M059J (cell line): ENCODE results near the gene TAMALIN. TPM values are rescaled to one million over a fixed set of nuclear protein-coding genes. Genes with fewer than 3 reads are reported as not detected.
A peak's percentile ranks its signal among the peaks of the same experiment; 100 is the strongest.

ENCODE experiments used
- DNase-seq: peaks from one replicate; pipeline ENCODE4 v3.0.0-alpha.2; 2012; ENCODE audit warnings: low read depth
- total RNA-seq: library from RNA; depleted of rRNA; stranded (reverse); fragments of >200 nt; shearing (Covaris generic); gene quantifications from 2 replicates; pipeline ENCODE4 v1.2.3, GENCODE V29; 2014

TAMALIN gene
- total RNA-seq, 1 experiment from 2014 or later = 0.25 TPM

DNA sequence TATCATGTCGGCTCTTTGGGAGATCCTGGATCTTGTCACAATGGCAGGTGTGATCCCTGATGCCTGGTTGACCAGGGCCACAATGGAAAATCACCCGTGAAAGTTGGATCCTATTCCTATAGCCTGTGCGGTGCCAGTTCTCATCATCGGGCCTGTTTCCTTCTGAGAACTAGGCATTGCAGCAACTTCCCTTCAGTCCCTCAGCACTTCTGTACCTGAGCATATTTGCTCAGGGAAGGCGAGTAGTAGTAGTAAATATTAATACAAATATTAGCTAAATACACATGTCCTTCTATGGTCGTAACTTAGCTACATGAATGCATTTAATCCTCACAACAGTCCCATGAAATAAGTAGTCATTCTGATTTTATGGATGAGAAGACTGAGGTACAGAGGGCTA lies 22.1 kb upstream of the TAMALIN start:
- no peak for DNase-seq

DNA sequence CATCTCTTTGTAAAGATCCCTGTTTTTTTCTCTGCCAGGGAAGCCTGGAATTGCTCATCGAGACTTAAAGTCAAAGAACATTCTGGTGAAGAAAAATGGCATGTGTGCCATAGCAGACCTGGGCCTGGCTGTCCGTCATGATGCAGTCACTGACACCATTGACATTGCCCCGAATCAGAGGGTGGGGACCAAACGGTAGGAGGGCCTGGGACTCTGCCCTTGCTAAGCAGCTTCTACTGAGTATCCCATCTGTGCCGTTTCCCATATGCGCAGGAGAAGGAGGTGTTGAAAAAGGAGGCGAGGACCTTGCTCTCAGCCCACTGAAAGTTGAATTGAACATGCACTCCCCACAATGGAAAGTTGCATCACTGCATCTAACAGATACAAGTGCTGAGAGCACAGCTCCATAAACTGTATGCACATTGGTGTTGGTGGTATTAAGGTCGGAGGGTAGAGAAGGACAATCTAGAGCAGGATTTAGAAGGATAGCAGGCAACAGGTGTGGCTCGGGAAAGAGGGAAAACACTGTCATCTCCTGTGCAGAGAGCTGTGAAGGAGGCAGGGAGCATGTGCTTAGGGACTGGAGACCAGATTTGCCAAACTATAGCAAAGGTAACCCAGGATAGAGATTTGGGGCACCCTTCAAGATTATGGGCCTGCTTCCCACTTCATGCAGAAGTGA lies 21.5 kb upstream of the TAMALIN start:
- DNase-seq = no peak

DNA sequence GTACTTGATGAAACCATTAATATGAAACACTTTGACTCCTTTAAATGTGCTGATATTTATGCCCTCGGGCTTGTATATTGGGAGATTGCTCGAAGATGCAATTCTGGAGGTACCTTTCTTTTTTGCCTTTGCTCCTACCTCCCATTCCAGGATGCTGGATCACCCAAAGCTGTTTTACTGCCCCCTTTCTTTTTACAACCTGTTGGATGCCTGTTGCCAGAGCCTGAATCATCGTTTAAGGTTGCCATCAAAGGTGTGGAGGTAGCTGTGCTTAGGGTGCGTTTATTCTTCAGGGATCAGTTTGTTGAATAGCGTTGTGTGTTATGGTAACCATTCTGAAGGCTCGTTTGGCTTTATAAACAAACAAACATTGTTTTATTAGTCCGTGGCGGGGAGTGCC lies 19.9 kb upstream of the TAMALIN start:
- DNase-seq = no peak

DNA sequence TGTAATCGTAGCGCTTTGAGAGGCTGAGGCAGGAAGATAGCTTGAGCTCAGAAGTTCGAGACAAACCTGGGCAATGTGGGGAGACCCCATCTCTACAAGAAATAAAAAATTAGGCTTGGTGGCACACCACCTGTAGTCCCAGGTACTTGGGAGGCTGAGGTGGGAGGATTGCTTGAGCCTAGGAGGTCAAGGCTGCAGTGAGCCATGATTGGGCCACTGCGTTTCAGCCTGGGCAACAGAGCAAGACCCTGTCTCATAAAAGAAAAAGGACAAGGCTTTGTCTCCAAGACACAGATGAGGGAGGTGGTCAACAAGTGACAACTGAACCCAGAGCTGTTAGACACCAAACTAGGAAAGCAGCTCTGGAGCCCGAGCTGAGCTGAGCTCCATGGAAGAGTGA lies 14.5 kb upstream of the TAMALIN start:
- DNase-seq = no peak

DNA sequence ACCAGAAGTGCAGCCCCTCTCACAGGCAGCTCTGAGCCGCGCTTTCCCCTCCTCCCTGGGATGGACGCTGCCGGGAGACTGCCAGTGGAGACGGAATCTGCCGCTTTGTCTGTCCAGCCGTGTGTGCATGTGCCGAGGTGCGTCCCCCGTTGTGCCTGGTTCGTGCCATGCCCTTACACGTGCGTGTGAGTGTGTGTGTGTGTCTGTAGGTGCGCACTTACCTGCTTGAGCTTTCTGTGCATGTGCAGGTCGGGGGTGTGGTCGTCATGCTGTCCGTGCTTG lies 12.3 kb upstream of the TAMALIN start:
- DNase-seq = no peak

DNA sequence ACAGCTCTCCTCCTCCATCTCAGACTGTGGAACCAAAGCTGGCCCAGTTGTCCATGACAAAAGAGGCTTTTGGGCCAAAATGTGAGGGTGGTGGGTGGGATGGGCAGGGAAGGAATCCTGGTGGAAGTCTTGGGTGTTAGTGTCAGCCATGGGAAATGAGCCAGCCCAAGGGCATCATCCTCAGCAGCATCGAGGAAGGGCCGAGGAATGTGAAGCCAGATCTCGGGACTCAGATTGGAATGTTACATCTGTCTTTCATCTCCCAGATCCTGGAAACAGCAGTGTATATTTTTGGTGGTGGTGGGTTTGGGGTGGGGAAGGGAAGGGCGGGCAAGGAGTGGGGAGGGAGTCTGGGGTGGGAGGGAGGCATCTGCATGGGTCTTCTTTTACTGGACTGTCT lies 11.8 kb upstream of the TAMALIN start:
- DNase-seq = no peak

DNA sequence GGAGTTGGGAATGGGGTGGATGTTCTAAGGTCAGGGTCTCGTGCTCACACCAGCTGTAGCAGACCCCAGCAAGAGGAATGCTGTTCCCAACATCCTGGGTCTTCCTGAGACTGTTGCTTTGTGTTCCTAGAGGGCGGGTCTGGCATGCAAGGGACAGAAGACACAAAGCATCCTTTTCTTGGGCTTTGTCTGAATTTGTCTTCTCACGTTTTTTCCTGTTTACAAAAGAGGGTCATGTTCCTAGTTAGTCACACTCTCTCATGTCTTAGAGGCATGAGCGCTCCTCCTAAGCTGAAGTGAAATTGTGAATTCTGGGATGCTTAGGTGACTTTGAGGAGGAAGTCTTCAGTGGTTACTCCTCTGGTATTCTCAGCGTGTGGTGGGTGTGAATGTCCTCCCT lies 9.6 kb upstream of the TAMALIN start:
- no peak for DNase-seq

DNA sequence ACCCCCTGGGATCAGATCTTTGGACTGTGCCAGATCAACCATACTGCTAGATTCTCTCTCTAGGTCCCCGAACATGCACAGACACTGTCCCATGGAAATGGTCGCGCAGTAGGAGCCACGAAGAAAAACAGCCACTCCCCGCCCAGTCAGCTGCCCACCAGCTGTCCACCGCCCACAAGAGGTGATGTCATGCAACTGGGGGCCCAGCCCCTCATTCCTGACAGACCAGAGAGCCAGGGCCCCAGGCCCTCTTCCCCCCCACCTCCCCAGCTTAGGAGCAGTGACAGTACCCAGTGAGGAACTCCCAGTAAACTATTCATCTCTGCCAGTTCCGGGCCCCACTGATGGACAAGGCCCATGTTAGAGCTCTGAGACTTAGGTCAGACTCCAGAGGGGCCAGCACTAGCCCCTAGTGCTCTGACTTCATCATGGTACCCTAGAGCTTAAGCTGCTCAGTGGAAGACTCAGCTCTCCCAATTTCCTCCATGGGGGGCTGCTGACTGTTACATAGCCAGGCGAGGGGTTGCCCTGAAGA lies 3.7 kb upstream of the TAMALIN start:
- DNase-seq = no peak

DNA sequence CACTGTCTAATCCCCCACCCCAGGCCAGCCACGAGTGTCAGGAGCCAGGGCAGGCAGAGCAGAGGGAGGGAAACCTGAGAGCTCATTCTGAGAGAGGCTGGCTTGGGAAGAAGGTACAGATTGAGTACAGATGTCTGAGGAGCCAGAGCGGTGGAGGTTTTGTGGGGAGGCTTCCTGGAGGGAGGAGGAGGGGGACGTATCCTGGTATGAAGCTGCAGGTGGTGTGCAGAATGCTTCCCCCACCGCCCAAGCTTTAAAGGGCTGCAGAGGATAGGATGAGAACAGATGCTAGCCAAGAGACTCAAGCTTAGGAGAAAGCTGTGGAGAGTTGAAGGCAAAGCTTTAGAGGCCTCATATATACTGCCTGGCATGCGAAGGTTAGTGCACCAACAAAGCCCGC lies 3.2 kb upstream of the TAMALIN start:
- no peak for DNase-seq

DNA sequence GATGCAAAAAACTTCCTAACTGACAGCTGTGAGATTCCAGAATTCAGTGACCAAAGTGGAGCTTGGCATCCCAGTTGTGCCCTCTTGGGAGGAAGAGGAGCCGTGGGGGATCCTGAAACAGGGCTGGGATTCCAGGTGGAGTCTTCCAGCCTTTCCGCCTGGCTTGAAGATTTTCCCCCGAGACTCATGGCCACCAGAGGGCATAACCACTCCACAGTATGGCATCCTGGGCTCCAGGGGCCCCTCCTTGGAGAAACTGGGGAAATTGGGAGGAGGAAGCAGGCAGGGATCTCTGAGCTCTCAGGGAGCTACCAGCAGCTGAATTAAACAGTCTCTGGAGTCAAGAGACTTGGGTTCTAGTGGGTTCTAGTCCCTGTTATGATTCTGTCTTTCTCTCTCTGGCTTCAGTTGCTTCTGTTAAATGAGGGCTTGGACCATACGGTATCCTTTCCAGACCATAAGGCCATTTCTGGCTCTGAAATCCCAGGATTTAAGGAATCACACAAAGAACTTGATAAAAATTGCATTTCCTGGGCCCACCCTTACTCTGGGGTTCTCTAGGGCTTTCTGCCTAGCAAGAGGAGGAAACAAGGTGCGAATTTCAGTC lies 2.6 kb upstream of the TAMALIN start:
- peak; percentile 58 for DNase-seq

DNA sequence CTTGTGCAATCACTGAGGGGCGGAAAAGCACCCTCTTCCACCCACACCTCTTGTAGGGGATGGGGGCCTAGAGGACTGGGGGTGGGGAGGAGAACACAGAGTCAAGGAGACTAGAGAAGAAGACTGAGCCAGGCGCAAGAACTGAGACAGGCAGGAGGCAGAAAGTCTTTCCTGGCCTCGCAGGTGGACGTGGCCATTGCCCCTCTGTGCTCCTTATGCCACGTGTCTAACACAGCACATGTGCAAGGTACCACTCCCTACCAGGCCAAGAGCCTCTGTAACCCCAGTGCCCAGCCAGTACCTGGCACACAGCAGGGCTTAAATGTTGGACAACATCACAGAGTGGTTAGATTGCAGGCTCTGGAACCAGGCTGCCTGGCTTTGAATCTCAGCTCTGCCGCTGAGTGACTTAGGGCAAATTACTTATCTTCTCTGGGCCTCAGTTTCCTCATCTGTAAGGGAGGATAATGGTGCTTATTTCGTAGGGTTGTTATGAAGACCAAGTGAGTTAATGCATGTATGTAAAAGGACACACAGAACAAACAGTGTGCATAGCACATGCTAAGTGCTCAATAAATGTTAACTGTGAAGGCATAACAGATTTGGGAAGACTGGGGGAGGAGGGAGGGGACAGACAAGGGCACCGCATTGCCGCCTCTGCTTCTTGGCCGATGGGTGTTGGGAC lies 1.4 kb upstream of the TAMALIN start:
- no peak for DNase-seq

DNA sequence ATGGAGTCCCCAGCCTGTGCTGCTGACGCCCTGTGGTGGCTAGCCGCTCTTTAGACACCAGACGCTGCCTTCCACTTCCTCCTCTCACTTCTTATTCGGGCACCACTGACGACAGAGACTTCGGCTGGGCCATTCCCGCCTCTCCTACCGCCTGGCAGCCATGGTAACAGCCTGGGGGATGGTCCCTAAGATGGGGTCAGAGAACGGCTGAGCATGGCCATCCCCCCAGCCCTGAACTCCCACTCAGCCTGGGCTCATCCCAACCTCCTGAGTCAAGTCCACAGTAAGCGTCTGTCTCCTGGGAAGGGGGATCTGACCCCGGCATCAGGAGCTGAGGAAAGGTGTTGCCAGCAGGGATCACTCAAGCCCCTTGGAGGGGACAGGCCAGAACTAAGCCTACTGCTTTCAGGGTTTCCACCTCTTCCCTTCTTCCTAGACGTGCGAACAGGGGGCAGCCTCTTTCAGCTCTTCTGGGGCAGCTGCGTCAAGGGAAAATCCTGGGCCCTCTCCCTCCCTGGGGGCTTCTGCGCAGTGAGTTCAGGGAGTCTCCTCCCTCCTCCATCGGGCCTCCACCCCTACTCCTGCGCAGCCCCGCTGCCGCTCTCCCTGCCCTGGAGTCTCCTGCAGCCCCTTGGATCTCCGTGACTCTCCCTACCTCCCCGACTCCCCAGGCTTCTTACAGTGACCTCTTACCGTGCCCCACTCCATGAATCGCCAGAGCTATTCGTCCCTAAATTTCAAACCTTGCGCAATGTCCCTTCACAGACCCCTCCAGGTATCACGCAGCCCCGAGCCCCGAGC lies 643 bp upstream of the TAMALIN start:
- DNase-seq = no peak

DNA sequence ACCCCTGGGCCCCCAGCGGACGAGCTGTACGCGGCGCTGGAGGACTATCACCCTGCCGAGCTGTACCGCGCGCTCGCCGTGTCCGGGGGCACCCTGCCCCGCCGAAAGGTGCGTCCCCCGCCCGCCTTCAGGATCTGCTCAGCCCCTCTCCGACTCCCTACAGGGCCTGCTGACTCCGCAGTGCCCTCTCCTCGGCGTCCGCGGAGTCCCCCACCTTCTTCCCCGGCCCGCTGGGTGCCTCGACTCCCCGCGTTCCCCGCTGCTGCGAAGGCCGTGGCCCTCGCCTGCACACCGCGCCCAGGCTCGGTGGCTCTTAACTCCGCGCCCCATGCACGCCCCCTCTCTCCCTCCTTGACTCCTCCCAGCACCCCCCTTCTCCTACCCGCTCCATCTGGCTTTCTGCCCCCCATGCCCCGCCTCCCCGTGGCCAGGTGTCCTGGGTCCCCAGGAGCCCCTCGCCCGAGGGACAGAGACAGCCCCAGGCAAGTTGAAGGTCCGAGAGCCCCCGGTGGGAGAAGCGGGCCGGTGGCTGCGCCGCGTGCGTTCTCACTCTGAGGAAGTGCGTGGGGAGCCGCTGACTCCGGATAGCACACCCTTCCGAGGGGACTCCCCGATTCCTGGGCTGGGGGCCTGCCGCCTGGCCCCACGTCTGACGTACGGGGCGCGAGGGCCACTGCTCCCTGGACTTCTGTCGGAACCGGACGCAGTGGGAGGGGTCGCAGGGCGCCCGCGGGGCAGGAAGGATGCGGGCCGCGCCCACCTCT lies 594 bp downstream of the TAMALIN start:
- DNase-seq = no peak

DNA sequence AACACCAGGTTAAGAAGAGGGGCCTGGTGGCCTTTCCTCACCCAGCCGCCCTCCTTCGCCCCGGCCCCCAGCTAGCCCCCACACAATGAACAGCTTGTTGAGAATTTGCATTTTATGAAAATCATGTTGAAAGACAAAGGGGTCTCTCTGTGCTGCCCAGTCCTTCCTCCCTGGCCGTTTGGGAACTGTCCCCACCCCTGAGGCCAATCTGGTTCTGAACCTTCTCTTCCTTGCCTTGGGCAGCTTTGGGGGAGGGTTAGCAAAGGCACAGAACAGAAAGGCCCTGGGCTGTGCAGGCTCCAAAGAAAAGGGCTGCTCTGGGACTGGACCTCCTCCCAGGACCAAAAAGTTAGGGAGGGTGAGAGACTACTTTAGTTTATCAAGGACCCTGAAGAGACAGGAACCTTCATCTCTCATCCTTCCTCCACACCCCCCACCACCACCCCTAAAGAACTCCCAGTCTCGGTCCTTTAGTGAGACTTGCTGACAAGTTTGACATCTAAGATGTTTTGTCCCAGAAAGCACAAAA lies 1.3 kb downstream of the TAMALIN start:
- no peak for DNase-seq

DNA sequence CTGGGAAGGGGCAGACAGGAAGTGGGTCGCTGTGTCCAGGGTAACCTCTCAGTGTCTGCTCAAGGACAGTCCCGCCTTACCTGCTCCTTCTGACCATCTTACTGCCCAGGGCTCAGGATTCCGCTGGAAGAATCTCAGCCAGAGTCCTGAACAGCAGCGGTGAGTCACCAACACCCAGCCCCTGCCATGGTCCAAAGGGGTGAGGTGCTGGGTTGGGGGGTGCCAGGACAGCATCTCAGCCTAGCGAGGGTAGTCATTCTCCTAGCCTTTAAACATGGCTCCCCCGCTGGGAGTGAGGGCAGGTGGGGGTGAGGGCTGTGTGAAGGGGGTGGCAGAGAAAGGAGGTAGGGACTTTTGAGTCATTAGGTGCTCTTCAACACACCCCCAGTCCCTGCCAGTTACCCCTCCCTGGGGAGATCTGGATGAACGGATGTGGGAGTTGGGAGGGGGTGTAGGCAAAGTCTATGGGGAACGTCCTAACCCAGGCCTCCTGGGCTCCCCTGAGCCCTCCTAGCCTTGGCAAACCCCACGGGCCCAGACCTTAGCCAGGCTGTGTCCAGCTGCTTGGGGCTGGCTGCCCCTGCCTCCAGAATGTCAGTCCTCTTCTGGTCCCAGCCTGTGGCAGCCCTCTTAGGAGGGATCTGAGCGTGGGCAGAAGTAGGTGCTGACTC lies 2.5 kb downstream of the TAMALIN start:
- no peak for DNase-seq

DNA sequence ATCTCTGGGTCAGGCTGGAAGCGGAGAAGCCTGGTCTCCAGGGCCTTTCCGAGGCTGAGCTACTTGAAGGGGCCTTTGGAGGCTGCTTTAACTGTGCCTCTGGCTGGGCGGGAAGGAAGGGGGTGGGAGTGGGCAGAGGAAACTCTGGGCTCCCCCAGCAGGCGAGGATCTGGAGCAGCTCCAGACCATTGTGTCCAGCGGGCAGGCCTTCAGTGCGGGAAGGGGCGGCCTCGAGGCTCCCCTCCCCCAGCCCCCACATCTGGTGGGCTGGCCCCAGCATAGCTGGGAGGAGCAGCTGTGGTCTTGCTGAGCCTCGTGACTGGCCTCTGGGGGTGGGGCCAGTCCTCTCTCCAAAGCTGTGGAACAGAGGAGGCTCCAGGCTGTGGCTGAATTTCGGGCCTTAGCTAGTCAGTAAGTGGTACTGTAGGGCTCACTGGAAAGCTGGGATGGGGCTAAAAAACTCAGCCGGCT lies 3.4 kb downstream of the TAMALIN start:
- no peak for DNase-seq

DNA sequence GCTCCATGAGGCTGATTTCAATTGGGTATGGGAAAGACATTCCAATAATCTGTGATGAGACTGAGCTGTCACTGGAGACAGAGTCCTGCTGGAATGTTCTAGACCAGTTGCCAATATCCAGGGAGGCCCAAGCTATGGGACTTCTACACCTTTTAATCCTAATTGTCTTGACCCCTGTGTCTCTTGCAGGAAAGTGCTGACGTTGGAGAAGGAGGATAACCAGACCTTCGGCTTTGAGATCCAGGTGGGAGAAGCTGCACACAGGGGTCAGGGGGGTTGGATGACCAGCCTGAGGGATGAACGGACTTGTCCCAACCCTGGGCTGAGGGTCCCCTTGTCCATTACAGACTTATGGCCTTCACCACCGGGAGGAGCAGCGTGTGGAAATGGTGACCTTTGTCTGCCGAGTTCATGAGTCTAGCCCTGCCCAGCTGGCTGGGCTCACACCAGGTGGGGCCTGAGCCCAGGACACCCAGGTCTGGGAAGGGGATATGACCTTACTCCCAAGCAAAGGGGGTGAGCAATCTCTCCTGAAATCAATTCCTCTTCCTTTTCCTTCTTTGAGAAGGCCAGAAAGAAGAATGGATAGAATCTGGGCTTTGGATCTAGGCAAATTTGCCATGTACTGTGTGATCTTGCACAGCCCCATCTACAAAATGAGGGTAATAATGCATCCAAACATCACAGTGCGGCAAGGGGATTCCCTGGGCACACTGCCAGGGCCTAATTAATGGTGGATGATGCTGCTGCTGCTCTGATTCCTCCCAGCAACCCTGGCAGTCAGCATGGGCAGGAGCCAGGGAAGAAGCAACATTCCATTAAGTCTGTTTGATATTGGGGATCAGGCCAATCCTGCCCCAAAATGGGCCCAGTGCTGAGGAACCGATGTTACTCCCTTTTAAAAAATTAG lies 4.2 kb downstream of the TAMALIN start:
- no peak for DNase-seq

DNA sequence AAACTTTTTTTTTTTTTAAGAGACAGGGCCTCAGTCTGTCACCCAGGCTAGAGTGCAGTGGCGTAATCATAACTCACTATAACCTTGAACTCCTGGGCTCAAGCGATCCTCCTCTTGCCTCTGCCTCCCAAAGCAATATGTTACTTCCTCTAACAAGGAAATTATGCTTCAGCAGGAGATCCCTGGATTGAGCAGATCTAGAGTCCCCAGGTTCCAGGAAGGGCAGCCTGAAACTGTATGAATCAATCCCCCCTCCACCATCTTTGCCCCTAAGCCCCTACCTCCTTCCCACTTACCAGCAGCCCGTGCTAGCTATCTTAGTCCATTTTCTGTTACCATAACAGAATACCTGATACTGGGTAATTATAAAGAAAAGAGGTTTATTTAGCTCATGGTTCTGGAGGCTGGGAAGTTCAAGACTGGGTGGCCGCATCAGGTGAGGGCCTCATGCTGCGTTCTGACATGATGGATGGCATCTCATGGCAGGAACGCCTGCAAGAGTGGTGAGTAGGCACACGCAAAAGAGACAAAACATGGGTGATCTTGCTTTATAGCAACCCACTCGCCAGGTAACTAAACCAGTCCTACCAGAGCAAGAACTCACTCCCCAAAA lies 5.0 kb downstream of the TAMALIN start:
- no peak for DNase-seq

DNA sequence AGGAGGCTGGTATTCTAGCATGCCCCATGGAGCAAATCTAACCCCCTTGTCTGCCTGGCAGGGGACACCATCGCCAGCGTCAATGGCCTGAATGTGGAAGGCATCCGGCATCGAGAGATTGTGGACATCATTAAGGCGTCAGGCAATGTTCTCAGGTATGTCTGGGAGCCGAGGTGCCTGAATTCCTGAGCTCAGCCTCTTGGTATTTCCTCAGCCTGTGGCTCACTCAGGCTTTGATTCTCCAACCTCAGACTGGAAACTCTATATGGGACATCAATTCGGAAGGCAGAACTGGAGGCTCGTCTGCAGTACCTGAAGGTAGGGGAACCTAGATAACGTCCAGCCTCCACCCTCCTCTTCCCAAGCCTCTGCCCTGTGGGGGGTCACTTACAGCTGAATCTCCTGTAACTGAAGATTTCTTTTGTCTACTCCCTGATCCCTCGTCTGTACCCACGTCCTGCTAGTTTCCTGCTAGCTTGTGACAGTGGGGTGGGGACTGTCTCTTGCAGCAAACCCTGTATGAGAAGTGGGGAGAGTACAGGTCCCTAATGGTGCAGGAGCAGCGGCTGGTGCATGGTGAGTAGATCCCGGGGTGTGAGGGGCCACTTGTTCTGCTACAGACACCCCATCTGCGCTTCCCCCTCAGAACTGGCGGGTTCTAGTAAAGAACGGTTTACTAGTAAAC lies 7.0 kb downstream of the TAMALIN start:
- DNase-seq = no peak
